Esophagus muscularis mucosa (tissue), 4 donors: ENCODE results near the gene COL4A1. TPM values are rescaled to one million over a fixed set of nuclear protein-coding genes. Genes with fewer than 3 reads are reported as not detected.

Source experiments
- DNase-seq: peaks from one replicate; pipeline ENCODE4 v3.0.0-alpha.2; 2017; ENCODE audit errors: extremely low spot score
- H3K27ac ChIP-seq, 4 donors: fragments of 200-600 bp; sonication (generic); replicated peaks in 1 of 4; 1 replicate in 3 of 4; 2 replicates in 1 of 4; pipeline ENCODE4 v1.5.1; 2016 to 2019; ENCODE audit warnings: mild to moderate bottlenecking in 1 of 4
- H3K27me3 ChIP-seq, 4 donors: fragments of 200-600 bp; sonication (generic); one replicate each; pipeline versions ENCODE4 v1.5.1 to v1.6.0; 2016 to 2019
- H3K36me3 ChIP-seq, 4 donors: fragments of 200-600 bp; sonication (generic); one replicate each; pipeline ENCODE4 v1.5.1; 2016 to 2019
- H3K4me1 ChIP-seq, 4 donors: fragments of 200-600 bp; sonication (generic); one replicate each; pipeline ENCODE4 v1.5.1; 2016 to 2019
- H3K4me3 ChIP-seq, 4 donors: fragments of 200-600 bp; sonication (generic); 1 replicate in 2 of 4; 2 replicates in 2 of 4; pipeline ENCODE4 v1.5.1; 2016 to 2019; ENCODE audit warnings: mild to moderate bottlenecking in 4 of 4, moderate library complexity in 1 of 4
- H3K9me3 ChIP-seq, 4 donors: fragments of 200-600 bp; sonication (generic); 1 replicate in 3 of 4; 2 replicates in 1 of 4; pipeline ENCODE4 v1.5.1; 2016 to 2019
- CTCF ChIP-seq, 3 experiments: fragments of 200-600 bp in 2 of 3; fragments of 450-650 bp in 1 of 3; sonication (generic) in 2 of 3; IDR thresholded peaks; one replicate each; pipeline ENCODE4 v1.5.1; 2017 to 2019; ENCODE audit warnings: antibody characterized with exemption in 3 of 3, mild to moderate bottlenecking in 2 of 3, moderate library complexity in 1 of 3
- EP300 ChIP-seq: sonication (generic); formaldehyde crosslinking; IDR thresholded peaks from one replicate; pipeline ENCODE4 v1.6.1; 2017; ENCODE audit warnings: antibody characterized with exemption
- POLR2A ChIP-seq: fragments of 450-650 bp; IDR thresholded peaks from one replicate; pipeline ENCODE4 v1.6.1; 2017; ENCODE audit warnings: antibody characterized with exemption, moderate library complexity, mild to moderate bottlenecking, low read depth
- POLR2AphosphoS5 ChIP-seq, 2 donors: sonication (generic); formaldehyde crosslinking; IDR thresholded peaks; one replicate each; pipeline ENCODE4 v1.6.1; 2017; ENCODE audit warnings: antibody characterized with exemption in 2 of 2
- WGBS: methylation state at CpG from one replicate; pipeline ENCODE4 v1.1.5; 2018; 5-methylcytosine and 5-hydroxymethylcytosine counted together
- intact Hi-C: fragments of 100-400 bp; cut with DNase I; formaldehyde crosslinking; loops from one replicate; pipeline ENCODE4 v1.15.1; 2023
- total RNA-seq, 4 donors: library from RNA; depleted of rRNA; stranded (reverse); fragments of >200 nt; gene quantifications; one replicate each; pipeline versions ENCODE4 v1.1.0 to v1.2.1, GENCODE V29; 2016

The COL4A1 gene
- total RNA-seq, 4 donors from 2014 or later: 328 to 578 (median 405) TPM

GRCh38 chr13:110232142-110232541 is 74.8 kb downstream of the COL4A1 start:
- H3K27ac ChIP-seq: peak overlapping the region; percentile 61 to 77 (median 68)
- TF ChIP-seq EP300 (no peak), CTCF (IDR thresholded peaks at IDR 0.05) (no peak), POLR2AphosphoS5 (IDR thresholded peaks at IDR 0.05) (no peak), POLR2A (no peak)
- H3K4me3 ChIP-seq: peak overlapping the region in 1 of 4 donors; percentile 24
- WGBS: 69% methylated on average over 5 of the region's 5 CpGs
- intact Hi-C loops: loop anchor here (5.0 kb wide), 1 partner anchor 180 kb away; no protein-coding TSS in a partner anchor
- no peaks in the 10 kb centered on the region for H3K9me3 ChIP-seq
- peak; percentile 45 for DNase-seq
- H3K36me3 ChIP-seq: peaks cover 0 to 14% (median 3%) of the 10 kb centered on the region in 4 donors
- H3K27me3 ChIP-seq: no peaks in the 10 kb centered on the region
- peaks cover 60 to 86% (median 78%) of the 10 kb centered on the region in 4 donors for H3K4me1 ChIP-seq

- WGBS: 86% methylated on average over 14 of the region's 16 CpGs
- peak overlapping the region in 3 of 4 donors; percentile 61 to 77 (median 69) for H3K27ac ChIP-seq
- peak; percentile 62 for DNase-seq
- H3K4me1 ChIP-seq: peaks cover 59 to 86% (median 78%) of the 10 kb centered on the region in 4 donors
- intact Hi-C loops: loop anchor here (5.0 kb wide), 1 partner anchor 181 kb away; no protein-coding TSS in a partner anchor
- peaks cover 0 to 9% (median under 1%) of the 10 kb centered on the region in 4 donors for H3K36me3 ChIP-seq
- no peak for TF ChIP-seq POLR2AphosphoS5 (IDR thresholded peaks at IDR 0.05)
- TF ChIP-seq EP300: no peak
- TF ChIP-seq POLR2A: no peak
- no peak for TF ChIP-seq CTCF (IDR thresholded peaks at IDR 0.05)
- no peaks in the 10 kb centered on the region for H3K9me3 ChIP-seq
- H3K4me3 ChIP-seq: no peak overlapping the region
- H3K27me3 ChIP-seq: no peaks in the 10 kb centered on the region
These were observed 75.5 kb downstream of the COL4A1 start for GRCh38 chr13:110231348-110232047.

GRCh38 chr13:110230661-110231347 is 76.2 kb downstream of the COL4A1 start:
- Histone ChIP-seq H3K27me3 (no peaks in the 10 kb centered on the region), H3K36me3 (peaks cover 0 to 6% (median 0%) of the 10 kb centered on the region in 4 donors), H3K9me3 (no peaks in the 10 kb centered on the region), H3K4me1 (peaks cover 64 to 86% (median 79%) of the 10 kb centered on the region in 4 donors), H3K4me3 (no peak overlapping the region), H3K27ac (peak overlapping the region in 3 of 4 donors; percentile 5 to 77 (median 69))
- intact Hi-C loops: loop anchor here (5.0 kb wide), 1 partner anchor 181 kb away; no protein-coding TSS in a partner anchor
- no peak for TF ChIP-seq POLR2A
- TF ChIP-seq POLR2AphosphoS5 (IDR thresholded peaks at IDR 0.05): no peak
- TF ChIP-seq CTCF (IDR thresholded peaks at IDR 0.05): no peak
- no peak for TF ChIP-seq EP300
- DNase-seq: peak; percentile 74
- 82% methylated on average over 15 of the region's 18 CpGs for WGBS

- DNase-seq: peak; percentile 66
- WGBS: 90% methylated on average over 16 of the region's 16 CpGs
- TF ChIP-seq CTCF (IDR thresholded peaks at IDR 0.05): no peak
- peaks cover 65 to 94% (median 86%) of the 10 kb centered on the region in 4 donors for H3K4me1 ChIP-seq
- H3K27me3 ChIP-seq: no peaks in the 10 kb centered on the region
- intact Hi-C loops: loop anchor here (5.0 kb wide), 1 partner anchor 182 kb away; no protein-coding TSS in a partner anchor
- no peak overlapping the region for H3K4me3 ChIP-seq
- peaks cover 0 to 6% (median 0%) of the 10 kb centered on the region in 4 donors for H3K36me3 ChIP-seq
- no peaks in the 10 kb centered on the region for H3K9me3 ChIP-seq
- H3K27ac ChIP-seq: peak overlapping the region; percentile 47 to 95 (median 76)
These were observed 76.9 kb downstream of the COL4A1 start for GRCh38 chr13:110229905-110230563.
